ENCODE results near the gene SNX24. TPM values are rescaled to one million over a fixed set of nuclear protein-coding genes. Genes with fewer than 3 reads are reported as not detected.

SNX24 gene
- total RNA-seq, 4 donors from 2014 or later = 10.7 to 29.9 (median 16.1) TPM

GRCh38 chr5:122863240-122863639 lies 17.8 kb downstream of the SNX24 start:
- in situ Hi-C loops (cut with MboI; ENCODE audit: low pct_ligation_motif_present in 1 of 4, low pct_unique_long_range_greater_than_20kb in 1 of 4, low sequenced_read_pairs in 3 of 4) (no loop called here), intact Hi-C loops (cut with DNase I; ENCODE audit: low total_unique reads) (no loop called here)
- Histone ChIP-seq H3K27ac (no peak overlapping the region), H3K4me3 (no peak overlapping the region), H3K27me3 (no peaks in the 10 kb centered on the region), H3K4me1 (no peaks in the 10 kb centered on the region), H3K36me3 (no peaks in the 10 kb centered on the region), H3K9me3 (no peaks in the 10 kb centered on the region)
- DNase-seq = no peak
- 62 to 75% methylated on average over 2 of the region's 2 CpGs for WGBS, 2 donors (ENCODE audit: low coverage in 1 of 2)
- TF ChIP-seq, protein P1, sequence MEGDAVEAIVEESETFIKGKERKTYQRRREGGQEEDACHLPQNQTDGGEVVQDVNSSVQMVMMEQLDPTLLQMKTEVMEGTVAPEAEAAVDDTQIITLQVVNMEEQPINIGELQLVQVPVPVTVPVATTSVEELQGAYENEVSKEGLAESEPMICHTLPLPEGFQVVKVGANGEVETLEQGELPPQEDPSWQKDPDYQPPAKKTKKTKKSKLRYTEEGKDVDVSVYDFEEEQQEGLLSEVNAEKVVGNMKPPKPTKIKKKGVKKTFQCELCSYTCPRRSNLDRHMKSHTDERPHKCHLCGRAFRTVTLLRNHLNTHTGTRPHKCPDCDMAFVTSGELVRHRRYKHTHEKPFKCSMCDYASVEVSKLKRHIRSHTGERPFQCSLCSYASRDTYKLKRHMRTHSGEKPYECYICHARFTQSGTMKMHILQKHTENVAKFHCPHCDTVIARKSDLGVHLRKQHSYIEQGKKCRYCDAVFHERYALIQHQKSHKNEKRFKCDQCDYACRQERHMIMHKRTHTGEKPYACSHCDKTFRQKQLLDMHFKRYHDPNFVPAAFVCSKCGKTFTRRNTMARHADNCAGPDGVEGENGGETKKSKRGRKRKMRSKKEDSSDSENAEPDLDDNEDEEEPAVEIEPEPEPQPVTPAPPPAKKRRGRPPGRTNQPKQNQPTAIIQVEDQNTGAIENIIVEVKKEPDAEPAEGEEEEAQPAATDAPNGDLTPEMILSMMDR (IDR thresholded peaks at IDR 0.05) = no peak
- no peak for TF ChIP-seq POLR2A (IDR thresholded peaks at IDR 0.05)
- TF ChIP-seq EP300 (IDR thresholded peaks at IDR 0.05; ENCODE audit: low read depth) = no peak
- TF ChIP-seq POLR2AphosphoS5 (IDR thresholded peaks at IDR 0.05) = no peak

DNA sequence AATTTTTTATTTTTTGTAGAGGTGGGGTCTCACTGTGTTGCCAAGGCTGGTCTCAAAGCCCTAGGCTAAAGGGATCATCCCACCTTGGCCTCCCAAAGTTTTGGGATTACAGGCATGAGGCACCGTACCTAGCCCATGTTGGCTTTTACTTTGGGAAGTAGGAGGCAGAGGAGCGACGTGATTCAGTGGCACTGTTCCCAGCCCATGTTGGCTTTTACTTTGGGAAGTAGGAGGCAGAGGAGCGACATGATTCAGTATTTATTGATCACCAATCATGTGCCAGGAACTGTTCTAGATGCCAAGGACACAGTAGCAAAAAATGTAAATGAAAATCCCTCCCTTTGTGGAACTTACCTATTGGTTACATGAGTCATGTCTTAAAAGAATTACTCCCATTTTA lies 18.3 kb downstream of the SNX24 start:
- Histone ChIP-seq H3K27ac (no peak overlapping the region), H3K36me3 (no peaks in the 10 kb centered on the region), H3K4me1 (no peaks in the 10 kb centered on the region), H3K27me3 (no peaks in the 10 kb centered on the region), H3K4me3 (no peak overlapping the region), H3K9me3 (no peaks in the 10 kb centered on the region)
- intact Hi-C loops (cut with DNase I; ENCODE audit: low total_unique reads) (no loop called here), in situ Hi-C loops (cut with MboI; ENCODE audit: low pct_ligation_motif_present in 1 of 4, low pct_unique_long_range_greater_than_20kb in 1 of 4, low sequenced_read_pairs in 3 of 4) (no loop called here)
- no peak for DNase-seq
- 83 to 96% methylated on average over 1 to 4 of the region's 4 CpGs for WGBS, 2 donors (ENCODE audit: low coverage in 1 of 2)
- TF ChIP-seq POLR2A (IDR thresholded peaks at IDR 0.05) (no peak), POLR2AphosphoS5 (IDR thresholded peaks at IDR 0.05) (no peak), EP300 (IDR thresholded peaks at IDR 0.05; ENCODE audit: low read depth) (no peak)
- TF ChIP-seq, protein P1 (IDR thresholded peaks at IDR 0.05) = no peak

DNA sequence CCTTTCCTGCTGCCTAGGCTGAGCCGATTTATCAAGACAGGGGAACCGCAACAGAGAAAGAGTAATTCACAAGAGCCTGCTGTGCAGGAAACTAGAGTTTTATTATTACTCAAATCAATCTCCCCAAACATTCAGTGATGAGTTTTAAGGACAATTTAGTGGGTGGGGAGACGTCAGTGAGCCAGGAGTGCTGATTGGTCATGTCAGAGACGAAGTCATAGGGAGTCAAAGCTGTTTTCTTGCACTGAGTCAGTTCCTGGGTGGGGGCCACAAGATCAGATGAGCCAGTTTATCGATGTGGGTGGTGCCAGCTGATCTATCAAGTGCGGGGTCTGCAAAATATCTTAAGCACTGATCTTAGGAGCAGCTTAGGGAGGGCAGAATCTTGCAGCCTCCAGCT lies 19.0 kb downstream of the SNX24 start:
- Histone ChIP-seq H3K27ac (no peak overlapping the region), H3K36me3 (no peaks in the 10 kb centered on the region), H3K27me3 (no peaks in the 10 kb centered on the region), H3K9me3 (no peaks in the 10 kb centered on the region), H3K4me3 (no peak overlapping the region), H3K4me1 (no peaks in the 10 kb centered on the region)
- no peak for TF ChIP-seq EP300 (IDR thresholded peaks at IDR 0.05; ENCODE audit: low read depth)
- no peak for TF ChIP-seq POLR2AphosphoS5 (IDR thresholded peaks at IDR 0.05)
- TF ChIP-seq POLR2A (IDR thresholded peaks at IDR 0.05) = no peak
- TF ChIP-seq, protein P1 (IDR thresholded peaks at IDR 0.05) = no peak
- WGBS, 2 donors (ENCODE audit: low coverage in 1 of 2) = 73 to 86% methylated on average over 2 to 6 of the region's 6 CpGs
- intact Hi-C loops (cut with DNase I; ENCODE audit: low total_unique reads) (no loop called here), in situ Hi-C loops (cut with MboI; ENCODE audit: low pct_ligation_motif_present in 1 of 4, low pct_unique_long_range_greater_than_20kb in 1 of 4, low sequenced_read_pairs in 3 of 4) (no loop called here)
- no peak for DNase-seq

DNA sequence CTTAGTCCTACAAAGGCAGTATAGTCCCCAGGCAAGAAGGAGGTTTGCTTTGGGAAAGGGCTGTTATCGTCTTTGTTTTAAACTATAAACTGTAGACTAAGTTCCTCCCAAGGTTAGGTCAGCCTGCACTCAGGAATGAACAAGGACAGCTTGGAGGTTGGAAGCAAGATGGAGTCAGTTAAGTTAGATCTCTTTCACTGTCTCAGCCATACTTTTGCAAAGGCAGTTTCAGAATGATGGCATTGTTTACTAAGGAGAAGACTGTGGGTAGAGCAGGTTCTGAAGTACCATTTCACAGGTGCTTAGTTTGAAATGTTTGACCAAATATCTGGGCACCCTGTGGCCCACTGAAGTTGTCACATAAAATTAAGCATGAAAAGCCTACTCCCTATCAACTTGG lies 19.4 kb downstream of the SNX24 start:
- intact Hi-C loops (cut with DNase I; ENCODE audit: low total_unique reads) = no loop called here
- in situ Hi-C loops (cut with MboI; ENCODE audit: low pct_ligation_motif_present in 1 of 4, low pct_unique_long_range_greater_than_20kb in 1 of 4, low sequenced_read_pairs in 3 of 4) = no loop called here
- no peak overlapping the region for H3K27ac ChIP-seq
- no peaks in the 10 kb centered on the region for H3K27me3 ChIP-seq
- DNase-seq = no peak
- H3K4me1 ChIP-seq = no peaks in the 10 kb centered on the region
- no peak overlapping the region for H3K4me3 ChIP-seq
- no peaks in the 10 kb centered on the region for H3K9me3 ChIP-seq
- no peaks in the 10 kb centered on the region for H3K36me3 ChIP-seq
- 88% methylated on average over 1 of the region's 1 CpG; no CpG with 5 or more reads in 1 of the 2 donors for WGBS, 2 donors (ENCODE audit: low coverage in 1 of 2)
- TF ChIP-seq EP300 (IDR thresholded peaks at IDR 0.05; ENCODE audit: low read depth) (no peak), POLR2AphosphoS5 (IDR thresholded peaks at IDR 0.05) (no peak), POLR2A (IDR thresholded peaks at IDR 0.05) (no peak)
- TF ChIP-seq, protein P1 (IDR thresholded peaks at IDR 0.05) = no peak
